Measurements from ENCODE around the gene MCUB.
"Not testable (repeated sequence)": the region's sequence is repeated elsewhere in the genome, so short reads cannot be mapped to it uniquely, and the experiment has no call there.

The MCUB gene, protein sequence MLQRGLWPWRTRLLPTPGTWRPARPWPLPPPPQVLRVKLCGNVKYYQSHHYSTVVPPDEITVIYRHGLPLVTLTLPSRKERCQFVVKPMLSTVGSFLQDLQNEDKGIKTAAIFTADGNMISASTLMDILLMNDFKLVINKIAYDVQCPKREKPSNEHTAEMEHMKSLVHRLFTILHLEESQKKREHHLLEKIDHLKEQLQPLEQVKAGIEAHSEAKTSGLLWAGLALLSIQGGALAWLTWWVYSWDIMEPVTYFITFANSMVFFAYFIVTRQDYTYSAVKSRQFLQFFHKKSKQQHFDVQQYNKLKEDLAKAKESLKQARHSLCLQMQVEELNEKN

GRCh38 chr4:109559983-109560686 lies at the start of gene MCUB:
Gene MCUB, plus strand, starts transcription at chr4:109560246. Its CDS starts 92 bp downstream, at chr4:109560338.
- DNase-seq = peak; percentile 91

GRCh38 chr4:109510687-109511086 lies 49.4 kb upstream of the MCUB start:
- DNase-seq = no peak

DNA sequence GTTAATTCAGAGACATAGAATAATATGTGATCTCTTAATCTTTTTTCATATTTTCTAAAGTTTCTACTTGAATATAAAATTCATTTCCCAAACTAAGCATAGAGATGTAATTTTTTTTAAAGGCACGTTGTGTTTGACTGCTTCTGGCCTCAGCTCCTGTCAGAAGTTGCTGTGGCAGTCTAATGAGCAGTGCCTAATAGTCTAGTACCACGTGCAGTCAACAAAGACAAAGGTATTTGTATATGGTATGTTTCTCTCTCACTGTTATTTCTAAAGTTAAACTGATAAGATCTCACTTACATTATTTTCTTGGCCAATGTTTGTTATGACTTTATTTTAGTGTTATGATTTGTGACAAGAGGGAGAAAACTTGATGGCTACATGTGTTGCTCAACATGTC lies 48.6 kb upstream of the MCUB start:
- no peak for DNase-seq

- not testable (repeated sequence) for DNase-seq
Measured at GRCh38 chr4:109513368-109513767, 46.7 kb upstream of the MCUB start.

DNA sequence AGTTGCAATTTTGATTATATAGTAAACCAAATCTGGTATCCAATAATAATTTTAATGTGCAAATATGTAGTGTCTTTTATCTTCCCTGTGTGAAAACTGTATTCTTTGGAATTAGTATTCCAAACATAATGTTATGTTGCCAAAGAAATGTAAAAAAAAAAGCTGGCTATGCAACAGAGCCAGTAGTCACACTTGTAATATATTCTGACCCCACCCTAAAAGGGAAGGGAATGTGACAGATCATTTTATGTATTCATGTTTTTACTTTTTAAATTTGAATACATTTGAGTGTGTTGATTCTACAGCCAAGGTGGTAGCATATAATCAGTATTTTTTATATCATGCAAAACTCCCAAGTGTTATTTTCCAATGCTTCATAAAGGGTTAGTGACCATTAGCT lies 27.9 kb upstream of the MCUB start:
- no peak for DNase-seq

GRCh38 chr4:109545401-109545800 lies 14.6 kb upstream of the MCUB start:
- no peak for DNase-seq

DNA sequence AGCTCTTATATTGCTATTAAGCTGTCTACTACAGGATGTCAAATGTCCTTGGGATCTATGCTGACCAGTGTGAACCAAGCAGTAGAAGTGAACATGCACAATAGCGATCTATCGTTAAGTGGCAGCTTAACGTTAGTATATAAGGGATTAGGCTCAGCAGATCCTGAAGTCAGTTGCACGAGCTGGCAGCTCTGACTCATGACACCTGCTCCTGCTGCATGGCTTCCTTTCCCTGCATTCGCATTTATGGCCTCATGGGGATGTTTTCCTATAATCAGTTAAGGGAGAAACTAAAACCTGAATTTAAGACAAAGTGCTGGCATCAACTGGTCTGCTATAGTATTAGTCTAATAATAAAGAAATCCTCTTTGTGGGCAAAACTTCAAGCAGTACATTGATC lies 12.7 kb upstream of the MCUB start:
- DNase-seq = no peak

- DNase-seq = peak; percentile 23
Measured at GRCh38 chr4:109548655-109549054, 11.4 kb upstream of the MCUB start.

GRCh38 chr4:109552237-109552636 lies 7.8 kb upstream of the MCUB start:
- no peak for DNase-seq

DNA sequence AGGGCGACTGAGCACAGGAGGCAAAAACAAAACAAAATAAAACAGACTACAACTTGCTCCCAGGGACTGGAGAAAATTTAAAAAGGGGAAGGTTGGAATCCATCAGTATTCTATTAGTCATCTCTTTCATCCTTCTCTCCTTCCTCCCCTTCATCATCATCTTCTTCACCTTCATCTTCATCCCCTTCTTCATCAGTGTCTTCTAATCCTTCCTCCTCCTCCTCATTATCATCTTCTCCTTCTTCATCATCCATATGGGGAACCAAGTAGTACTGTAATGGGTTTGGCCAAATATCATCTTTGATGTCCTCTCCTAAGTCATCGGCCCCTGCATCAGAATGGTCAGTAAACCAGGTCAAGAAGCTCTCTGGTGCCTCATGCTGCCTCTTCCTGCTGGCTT lies 6.9 kb upstream of the MCUB start:
- DNase-seq = no peak

DNA sequence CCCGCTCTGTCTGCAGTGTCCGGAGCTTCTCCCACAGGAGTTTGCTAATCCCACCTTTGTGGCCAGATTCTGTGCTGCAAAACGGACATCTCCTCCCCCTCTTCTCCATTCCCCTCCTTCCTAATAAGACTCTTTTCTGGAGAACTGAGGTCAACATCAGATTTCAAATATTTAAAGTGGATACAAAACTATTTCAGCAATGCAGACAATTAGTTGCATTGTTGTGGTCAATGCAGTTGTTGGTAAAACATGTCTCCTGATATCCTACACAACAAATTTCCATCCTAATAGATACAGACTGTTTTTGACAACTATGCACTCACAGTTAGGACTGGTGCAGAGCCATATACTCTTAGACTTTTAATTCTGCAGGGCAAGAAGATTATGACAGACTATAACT lies 5.1 kb upstream of the MCUB start:
- DNase-seq = no peak

GRCh38 chr4:109557433-109557832 lies 2.6 kb upstream of the MCUB start:
- no peak for DNase-seq

- DNase-seq = peak; percentile 34
Measured at GRCh38 chr4:109558095-109558494, 2.0 kb upstream of the MCUB start.

DNA sequence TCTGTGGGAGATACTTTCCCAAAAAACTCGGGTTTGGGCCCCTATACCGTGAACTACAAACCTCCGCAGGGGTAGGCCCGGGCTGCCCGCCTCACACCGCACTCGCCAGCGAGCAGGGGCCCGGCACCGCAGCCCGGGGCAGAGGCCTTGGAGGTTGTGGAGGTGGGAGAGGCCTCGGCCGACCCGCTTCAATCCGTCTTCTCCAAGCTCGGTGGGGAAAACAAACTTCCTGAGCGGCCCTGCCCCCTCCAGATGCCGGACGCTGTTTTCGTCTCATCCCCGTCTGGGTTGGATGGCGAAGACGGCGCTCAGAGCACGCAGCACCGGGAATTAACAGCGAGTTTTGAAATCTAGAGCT lies 442 bp upstream of the MCUB start:
- DNase-seq = peak; percentile 49

GRCh38 chr4:109560687-109561461 lies 828 bp downstream of the MCUB start:
- peak; percentile 63 for DNase-seq

- no peak for DNase-seq
Measured at GRCh38 chr4:109562457-109563239, 2.6 kb downstream of the MCUB start.

DNA sequence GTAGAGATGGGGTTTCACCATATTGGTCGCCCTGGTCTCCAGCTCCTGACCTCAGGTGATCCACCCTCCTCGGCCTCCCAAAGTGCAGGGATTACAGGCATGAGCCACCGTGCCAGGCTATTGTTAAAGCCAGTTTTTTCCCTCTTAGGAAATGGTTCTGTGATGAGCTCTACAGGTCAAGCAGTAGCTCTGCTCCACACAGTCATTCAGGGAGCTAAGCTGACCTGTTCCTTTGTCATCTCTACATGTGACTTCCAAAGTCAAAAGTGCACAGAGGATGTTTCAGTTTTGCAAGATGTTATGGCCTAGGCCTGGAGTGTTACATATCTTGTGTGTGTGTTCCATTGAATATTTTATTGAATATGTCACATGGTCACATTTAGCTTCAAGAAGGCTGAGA lies 11.4 kb downstream of the MCUB start:
- no peak for DNase-seq

GRCh38 chr4:109572154-109572553 lies 12.1 kb downstream of the MCUB start:
- no peak for DNase-seq

- DNase-seq = peak; percentile 46
Measured at GRCh38 chr4:109574443-109574850, 14.4 kb downstream of the MCUB start.

DNA sequence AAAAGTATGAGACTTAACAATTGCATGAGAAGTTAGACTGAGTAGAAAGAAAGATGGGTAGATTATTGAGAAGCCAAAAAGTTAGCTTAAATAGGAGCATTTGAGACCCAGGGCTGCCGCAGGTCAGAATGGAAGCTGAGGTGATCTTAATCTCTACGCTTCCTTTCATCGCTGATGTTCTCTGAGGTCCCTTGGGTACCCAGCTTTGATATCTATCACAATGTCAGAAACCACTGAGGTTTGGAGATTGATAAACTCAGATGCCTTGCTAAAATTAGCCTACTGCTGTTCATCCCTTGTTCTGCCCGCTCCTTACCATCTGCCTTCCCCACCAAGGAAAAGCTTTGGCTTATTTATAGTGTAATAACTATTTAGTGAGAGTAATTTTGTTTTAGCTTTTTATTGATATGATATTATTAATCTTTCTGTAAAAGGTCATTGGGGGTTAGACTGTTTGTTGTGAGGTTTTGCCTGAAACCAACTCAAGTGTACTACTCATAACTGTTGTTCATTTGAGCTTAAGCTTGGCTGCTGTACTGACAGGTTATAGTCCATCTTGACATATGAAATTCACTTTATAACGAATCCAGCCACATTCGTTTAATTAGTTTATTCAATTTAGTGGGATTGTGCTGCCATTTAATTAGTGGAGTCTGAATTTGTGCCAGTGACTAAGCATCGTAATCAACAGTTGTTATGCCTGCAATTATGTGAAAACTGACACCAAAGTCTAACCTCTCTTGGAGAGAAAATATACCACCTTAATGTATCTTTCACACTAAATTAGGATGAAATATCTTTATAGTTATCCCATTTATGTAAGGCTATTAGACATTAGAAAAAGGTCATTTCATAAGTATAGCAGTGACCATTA lies 15.1 kb downstream of the MCUB start:
- peak; percentile 25 for DNase-seq

DNA sequence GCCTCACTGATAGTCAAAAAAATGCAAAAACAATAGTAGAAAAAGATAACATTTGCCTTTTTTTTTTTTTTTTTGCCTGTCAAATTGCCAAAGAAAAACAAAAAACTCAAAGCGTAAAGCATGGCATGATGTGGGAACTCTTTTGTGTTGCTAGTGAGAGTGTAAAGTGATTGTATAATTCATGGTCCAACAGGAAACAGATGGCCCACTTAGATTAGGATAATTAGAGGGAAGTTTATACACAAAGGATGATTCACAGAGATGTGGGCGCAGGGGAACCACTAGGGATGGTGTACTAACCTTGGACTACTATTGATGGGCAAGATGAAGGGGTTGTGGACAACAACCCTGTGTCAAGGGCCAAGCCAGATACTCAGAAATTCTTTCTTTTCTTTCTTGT lies 16.4 kb downstream of the MCUB start:
- DNase-seq = no peak

DNA sequence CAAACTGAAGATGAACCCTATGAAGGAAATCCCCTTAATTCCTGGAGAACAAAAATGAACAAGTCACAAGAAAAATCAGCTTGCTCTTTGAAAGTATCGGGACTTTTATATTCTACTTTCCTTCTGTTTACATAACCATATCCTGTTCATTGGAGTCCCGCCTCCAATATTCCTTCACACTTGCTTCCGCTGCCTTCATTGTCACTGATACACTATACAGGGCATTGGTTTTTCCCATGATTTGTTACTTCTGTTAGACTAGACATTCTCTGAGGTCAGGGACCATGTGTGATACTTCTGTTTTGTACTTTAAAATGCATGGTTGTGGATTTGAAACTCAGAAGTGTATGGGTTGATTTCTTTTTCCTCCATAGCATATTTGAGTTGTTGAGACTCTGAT lies 18.8 kb downstream of the MCUB start:
- no peak for DNase-seq
